Omental fat pad (tissue), 4 donors: ENCODE data around the gene ACR. TPM values are rescaled to one million over a fixed set of nuclear protein-coding genes. Genes with fewer than 3 reads are reported as not detected.
A peak's percentile ranks its signal among the peaks of the same experiment; 100 is the strongest.

Experiments
- ATAC-seq: fragments of 150-250 bp; one replicate; pipeline ENCODE4 v1.9.1; 2016; ENCODE audit warnings: mild to moderate bottlenecking, moderate library complexity; ENCODE audit not compliant: low FRiP score
- DNase-seq: peaks from one replicate; pipeline ENCODE4 v3.0.0-alpha.2; 2019; ENCODE audit warnings: low spot score
- CTCF ChIP-seq, 3 donors: fragments of 450-650 bp; IDR thresholded peaks; one replicate each; pipeline ENCODE4 v1.5.1; 2016 to 2017; ENCODE audit warnings: antibody characterized with exemption in 3 of 3, mild to moderate bottlenecking in 3 of 3, moderate library complexity in 2 of 3
- total RNA-seq, 4 donors: library from RNA; depleted of rRNA; stranded (reverse); fragments of >200 nt; gene quantifications; one replicate each; pipeline ENCODE4 v1.1.0, GENCODE V29; 2016

Gene ACR
- total RNA-seq, 4 donors from 2014 or later, result 0.72 to 1.7 TPM; not detected in 2

DNA sequence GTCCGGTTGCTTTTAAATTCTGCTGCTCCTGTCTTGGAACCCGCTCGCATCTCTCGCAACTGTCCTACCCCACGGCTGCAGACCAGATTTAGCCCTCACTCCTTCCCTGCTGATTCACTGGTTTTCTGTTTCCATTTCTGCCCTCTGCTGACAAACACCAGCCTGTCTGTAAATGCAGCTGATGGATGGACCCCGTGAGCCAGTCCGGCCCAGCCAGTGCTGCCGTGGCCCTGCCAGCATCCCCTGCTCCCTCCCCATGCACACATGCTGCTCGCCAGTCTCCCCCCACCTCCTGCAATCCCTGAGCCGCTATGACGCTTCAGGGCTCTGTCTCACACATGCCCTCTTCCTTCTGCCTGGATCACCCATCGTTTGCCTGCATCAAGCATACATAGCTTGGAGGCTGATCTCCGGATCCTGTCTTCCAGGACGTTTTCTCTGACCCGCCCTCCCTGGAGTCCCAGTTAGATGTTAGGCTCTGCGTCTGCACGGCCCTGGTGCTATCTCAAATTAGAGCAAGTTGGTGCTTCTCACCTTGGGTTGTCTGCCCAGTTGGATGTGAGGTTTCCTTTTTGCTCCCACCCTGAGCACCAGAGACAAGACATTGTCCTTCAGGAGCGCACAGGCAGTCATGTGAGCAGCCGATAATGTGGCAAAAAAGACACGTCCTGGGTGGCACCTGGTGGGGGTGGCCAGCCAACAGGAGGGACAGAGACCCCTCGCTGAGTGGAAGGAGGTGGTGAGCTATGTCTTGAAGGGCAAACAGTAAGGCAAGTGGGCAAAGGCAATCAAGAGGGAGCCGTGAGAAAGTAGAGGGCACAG lies 4.3 kb upstream of the ACR start:
- TF ChIP-seq CTCF (IDR thresholded peaks at IDR 0.05), result no peak
- DNase-seq (peak; percentile 10), ATAC-seq (no peak)

DNA sequence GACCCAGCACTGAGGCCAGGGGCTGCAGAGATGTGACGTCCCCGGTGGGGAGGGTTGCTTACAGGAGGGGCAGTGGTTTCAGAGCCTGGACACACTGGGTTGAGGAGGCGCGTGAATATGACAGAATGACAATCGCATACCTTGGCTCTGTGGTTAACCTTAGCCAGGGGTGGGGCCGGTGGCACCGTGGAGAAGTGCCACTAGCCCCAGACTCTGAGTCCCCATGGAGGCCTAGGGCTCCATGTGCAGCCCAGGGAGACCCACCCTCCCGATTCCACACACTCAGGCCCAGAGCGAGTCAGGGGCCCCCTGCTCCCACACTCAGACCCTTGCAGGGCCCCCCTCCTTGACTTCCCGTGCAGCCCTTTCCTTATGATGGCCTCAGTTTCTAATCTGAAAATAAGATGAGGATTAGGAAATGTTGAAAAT lies 3.6 kb upstream of the ACR start:
- DNase-seq (peak; percentile 18), ATAC-seq (no peak)
- TF ChIP-seq CTCF (IDR thresholded peaks at IDR 0.05), result no peak

DNA sequence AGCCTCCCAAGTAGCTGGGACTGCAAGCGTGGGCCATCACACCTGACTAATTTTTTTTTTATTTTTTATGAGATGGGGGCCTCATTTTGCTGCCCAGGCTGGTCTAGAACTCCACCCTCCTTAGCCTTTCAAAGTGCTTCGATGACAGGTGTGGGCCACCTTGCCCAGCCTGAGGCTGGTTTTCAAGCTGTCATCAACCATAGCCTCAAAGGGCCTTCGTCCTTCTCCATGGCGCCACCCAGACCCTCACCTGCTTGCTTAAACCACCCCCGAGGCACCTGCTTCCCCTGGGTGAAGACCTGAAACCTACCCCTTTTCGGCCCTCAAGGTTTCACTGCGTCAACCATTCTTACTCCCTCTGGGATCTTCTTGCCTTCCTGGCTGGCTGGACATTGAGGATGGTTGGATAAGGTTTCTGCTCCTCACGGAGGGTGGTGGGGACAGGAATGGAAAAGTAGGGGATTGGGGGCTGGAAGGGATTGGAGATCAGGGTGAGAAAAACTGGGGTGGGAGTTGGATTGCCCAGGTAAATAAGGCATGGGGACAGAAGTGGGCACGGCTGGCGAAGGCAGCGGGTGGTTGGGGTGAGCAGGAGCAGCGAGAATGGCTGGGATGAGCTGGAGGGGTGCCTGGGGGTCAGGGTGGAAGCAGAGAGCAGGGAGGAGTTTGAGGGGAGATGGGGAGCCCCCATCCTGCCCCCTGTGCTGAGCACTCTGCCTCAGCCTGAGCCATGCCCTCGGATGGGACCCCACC lies 2.8 kb upstream of the ACR start:
- no peak for ATAC-seq
- no peak for TF ChIP-seq CTCF (IDR thresholded peaks at IDR 0.05)
- peak; percentile 16 for DNase-seq

DNA sequence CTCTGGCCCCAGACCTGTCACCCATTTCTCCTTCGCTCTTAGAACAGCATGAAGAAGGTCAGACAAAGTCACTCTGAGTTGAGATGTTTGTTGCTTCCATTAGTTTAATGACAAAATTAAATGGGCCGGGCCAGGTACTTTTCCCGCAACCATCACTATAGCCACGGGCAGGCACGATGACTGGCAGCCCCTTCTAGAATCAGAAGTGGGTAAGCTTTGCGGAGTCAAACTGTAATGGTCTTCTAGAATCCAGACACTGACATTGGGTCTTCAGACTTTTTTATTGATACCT lies 2.3 kb upstream of the ACR start:
- ATAC-seq (no peak), DNase-seq (no peak)
- no peak for TF ChIP-seq CTCF (IDR thresholded peaks at IDR 0.05)

GRCh38 chr22:50738649-50739227 lies 734 bp downstream of the ACR start:
- no peak for TF ChIP-seq CTCF (IDR thresholded peaks at IDR 0.05)
- DNase-seq (no peak), ATAC-seq (peak; percentile 28)

DNA sequence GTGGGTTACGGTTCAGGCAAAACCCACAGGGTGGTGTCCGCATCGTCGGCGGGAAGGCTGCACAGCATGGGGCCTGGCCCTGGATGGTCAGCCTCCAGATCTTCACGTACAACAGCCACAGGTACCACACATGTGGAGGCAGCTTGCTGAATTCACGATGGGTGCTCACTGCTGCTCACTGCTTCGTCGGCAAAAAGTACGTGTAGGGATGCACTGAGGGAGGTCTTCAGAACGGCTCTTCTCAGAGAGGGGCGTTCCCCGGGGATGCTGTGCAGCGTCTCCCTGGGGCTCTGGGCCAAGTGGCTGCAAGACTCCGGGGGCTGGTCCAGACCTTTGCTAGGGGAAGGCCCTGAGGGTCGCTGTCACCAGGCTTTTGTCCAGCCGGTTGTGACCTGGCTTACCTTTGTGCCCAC lies 1.3 kb downstream of the ACR start:
- DNase-seq (no peak), ATAC-seq (no peak)
- TF ChIP-seq CTCF (IDR thresholded peaks at IDR 0.05), result no peak
